Smooth muscle cell (in vitro differentiated cells): ENCODE measurements around the gene PRR23C. TPM values are rescaled to one million over a fixed set of nuclear protein-coding genes. Genes with fewer than 3 reads are reported as not detected.

Source experiments
- DNase-seq: peaks from one replicate; lab custom pipeline; 2025; ENCODE audit not compliant: unreplicated experiment; lab: John Stamatoyannopoulos, UW
- H2AFZ ChIP-seq: fragments of 200-600 bp; sonication (generic); 2 replicates; pipeline ENCODE4 v1.6.0; 2016; ENCODE audit warnings: antibody characterized with exemption, low read depth, mild to moderate bottlenecking
- H3F3A ChIP-seq: fragments of 200-600 bp; sonication (generic); 2 replicates; pipeline ENCODE4 v1.6.0; 2017; ENCODE audit warnings: antibody characterized with exemption, low read depth
- H3K27ac ChIP-seq: fragments of 200-600 bp; sonication (generic); 2 replicates; pipeline ENCODE4 v1.5.1; 2016; ENCODE audit warnings: low read depth, mild to moderate bottlenecking
- H3K27me3 ChIP-seq: fragments of 200-600 bp; sonication (generic); 2 replicates; pipeline ENCODE4 v1.6.1; 2016; ENCODE audit warnings: low read depth, mild to moderate bottlenecking
- H3K36me3 ChIP-seq: fragments of 200-600 bp; sonication (generic); 2 replicates; pipeline ENCODE4 v1.5.1; 2016; ENCODE audit warnings: low read depth
- H3K4me1 ChIP-seq: fragments of 200-600 bp; sonication (generic); 2 replicates; pipeline ENCODE4 v1.5.1; 2016; ENCODE audit warnings: low read depth
- H3K4me2 ChIP-seq: fragments of 200-600 bp; sonication (generic); 2 replicates; pipeline ENCODE4 v1.6.0; 2016; ENCODE audit warnings: mild to moderate bottlenecking
- H3K4me3 ChIP-seq: fragments of 200-600 bp; sonication (generic); 2 replicates; pipeline ENCODE4 v1.5.1; 2016; ENCODE audit warnings: mild to moderate bottlenecking
- H3K79me2 ChIP-seq: fragments of 200-600 bp; sonication (generic); 2 replicates; pipeline ENCODE4 v1.6.0; 2016; ENCODE audit warnings: low read depth, mild to moderate bottlenecking
- H3K9ac ChIP-seq: fragments of 200-600 bp; sonication (generic); 2 replicates; pipeline ENCODE4 v1.6.0; 2016; ENCODE audit warnings: low read depth
- H3K9me3 ChIP-seq: fragments of 200-600 bp; sonication (generic); replicated peaks from 2 replicates; pipeline ENCODE4 v1.5.1; 2016; ENCODE audit warnings: low read depth
- H4K20me1 ChIP-seq: fragments of 200-600 bp; sonication (generic); 2 replicates; pipeline ENCODE4 v1.6.0; 2016; ENCODE audit warnings: low read depth
- CTCF ChIP-seq: fragments of 200-600 bp; sonication (generic); IDR thresholded peaks from 2 replicates; pipeline ENCODE4 v1.5.1; 2017; ENCODE audit warnings: borderline replicate concordance, mild to moderate bottlenecking, antibody characterized with exemption; ENCODE audit not compliant: insufficient read depth, poor library complexity, severe bottlenecking
- WGBS: methylation state at CpG from one replicate; pipeline ENCODE4 v1.1.7; 2016; ENCODE audit warnings: low lambda C conversion rate; 5-methylcytosine and 5-hydroxymethylcytosine counted together
- polyA plus RNA-seq: library from polyadenylated mRNA; unstranded; fragments of >200 nt; fragmentation: Nextera tagmentation; extraction: Ambion mirVana; gene quantifications from 2 replicates; pipeline ENCODE4 v1.2.1, GENCODE V29; 2016
- total RNA-seq: library from RNA; depleted of rRNA; stranded (reverse); fragments of >200 nt; gene quantifications from 2 replicates; pipeline ENCODE4 v1.2.3, GENCODE V29; 2014

PRR23C gene
- not detected in 2 replicates for total RNA-seq
- not detected in 2 replicates for polyA plus RNA-seq

GRCh38 chr3:139044366-139045210 lies at the start of gene PRR23C:
PRR23C (minus strand) TSS chr3:139044892; CDS start chr3:139044620, 272 bp downstream.
- H3K79me2 ChIP-seq: no peaks in the 10 kb centered on the region
- H3K4me3 ChIP-seq: no peak within 1 kb of the TSS
- H3K36me3 ChIP-seq: no peaks in the 10 kb centered on the region
- H3K4me2 ChIP-seq: no peak within 1 kb of the TSS
- no peak within 1 kb of the TSS for H2AFZ ChIP-seq
- H3K4me1 ChIP-seq: no peaks in the 10 kb centered on the region
- no peak for DNase-seq
- 96% methylated on average over 76 of the region's 77 CpGs for WGBS
- H3F3A ChIP-seq: no peaks in the 10 kb centered on the region
- H3K9me3 ChIP-seq: no peaks in the 10 kb centered on the region
- no peak within 1 kb of the TSS for H3K27ac ChIP-seq
- no peak for TF ChIP-seq CTCF
- no peaks in the 10 kb centered on the region for H4K20me1 ChIP-seq
- H3K9ac ChIP-seq: no peak within 1 kb of the TSS
- H3K27me3 ChIP-seq: no peaks in the 10 kb centered on the region

DNA sequence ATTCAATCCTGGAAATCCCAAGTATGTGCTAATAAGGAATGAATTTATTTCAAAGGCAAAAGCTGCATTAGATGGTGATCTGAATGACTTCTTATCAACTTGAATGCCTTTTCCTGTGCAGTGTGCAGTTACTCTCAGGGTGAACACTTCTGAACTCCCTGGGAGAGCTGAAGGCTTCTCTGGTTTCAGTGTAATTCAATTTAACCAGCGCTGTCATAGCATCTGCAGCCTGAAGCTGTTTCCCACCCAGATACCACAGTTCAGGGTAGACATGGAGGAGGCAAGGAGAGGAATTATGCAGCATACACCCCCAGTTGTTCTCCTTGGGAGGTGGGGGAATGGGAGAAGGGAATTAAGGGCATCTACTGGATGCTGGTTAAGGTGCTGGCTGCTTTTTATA lies 49.1 kb upstream of the PRR23C start:
- H3K4me3 ChIP-seq: no peak overlapping the region
- H3K27me3 ChIP-seq: peaks cover 12% of the 10 kb centered on the region
- H3K4me1 ChIP-seq: no peaks in the 10 kb centered on the region
- H3F3A ChIP-seq: no peaks in the 10 kb centered on the region
- no peaks in the 10 kb centered on the region for H3K36me3 ChIP-seq
- no peak for DNase-seq
- 91% methylated on average over 1 of the region's 1 CpG for WGBS
- no peak for TF ChIP-seq CTCF
- no peak overlapping the region for H3K4me2 ChIP-seq
- H2AFZ ChIP-seq: no peak overlapping the region
- no peaks in the 10 kb centered on the region for H3K79me2 ChIP-seq
- H3K9ac ChIP-seq: no peak overlapping the region
- H4K20me1 ChIP-seq: no peaks in the 10 kb centered on the region
- H3K9me3 ChIP-seq: no peaks in the 10 kb centered on the region
- H3K27ac ChIP-seq: no peak overlapping the region

- no peaks in the 10 kb centered on the region for H3F3A ChIP-seq
- WGBS: 76% methylated on average over 8 of the region's 8 CpGs
- TF ChIP-seq CTCF: no peak
- H3K79me2 ChIP-seq: no peaks in the 10 kb centered on the region
- no peak overlapping the region for H3K4me3 ChIP-seq
- no peak overlapping the region for H2AFZ ChIP-seq
- no peak overlapping the region for H3K9ac ChIP-seq
- H3K9me3 ChIP-seq: no peaks in the 10 kb centered on the region
- H3K4me2 ChIP-seq: no peak overlapping the region
- no peak for DNase-seq
- H3K27ac ChIP-seq: no peak overlapping the region
- no peaks in the 10 kb centered on the region for H3K36me3 ChIP-seq
- no peaks in the 10 kb centered on the region for H4K20me1 ChIP-seq
- H3K4me1 ChIP-seq: no peaks in the 10 kb centered on the region
- H3K27me3 ChIP-seq: no peaks in the 10 kb centered on the region
These were observed 44.0 kb upstream of the PRR23C start for GRCh38 chr3:139088462-139089324.
